GM23338 (cell line): ENCODE measurements around the gene LYZL1. TPM values are rescaled to one million over a fixed set of nuclear protein-coding genes. Genes with fewer than 3 reads are reported as not detected.

ENCODE experiments used
- ATAC-seq: fragments of 200-7000 bp; cut with Tn5 transposase; 3 replicates; pipeline ENCODE4 v1.9.1; 2020
- DNase-seq: peaks from one replicate; pipeline ENCODE4 v3.0.0-alpha.2; 2015; ENCODE audit warnings: low spot score
- H2AFZ ChIP-seq: fragments of 200-600 bp; sonication (generic); 2 replicates; pipeline ENCODE4 v1.8.0; 2016; ENCODE audit warnings: antibody characterized with exemption, mild to moderate bottlenecking, moderate library complexity
- H3F3A ChIP-seq: fragments of 200-600 bp; sonication (generic); replicated peaks from 2 replicates; pipeline ENCODE4 v1.8.0; 2017; ENCODE audit warnings: antibody characterized with exemption, mixed run types, low read depth
- H3K27ac ChIP-seq: fragments of 200-600 bp; sonication (generic); 2 replicates; pipeline ENCODE4 v1.6.1; 2016; ENCODE audit warnings: low read depth
- H3K27me3 ChIP-seq: fragments of 200-600 bp; sonication (generic); 2 replicates; pipeline ENCODE4 v1.8.0; 2016; ENCODE audit warnings: mild to moderate bottlenecking, mixed run types, moderate library complexity; ENCODE audit not compliant: insufficient read depth
- H3K36me3 ChIP-seq: fragments of 200-600 bp; sonication (generic); 2 replicates; pipeline ENCODE4 v1.8.0; 2016; ENCODE audit warnings: mild to moderate bottlenecking; ENCODE audit not compliant: insufficient read depth
- H3K4me1 ChIP-seq: fragments of 200-600 bp; sonication (generic); 2 replicates; pipeline ENCODE4 v1.8.0; 2016; ENCODE audit warnings: mild to moderate bottlenecking, moderate library complexity; ENCODE audit not compliant: insufficient read depth
- H3K4me2 ChIP-seq: fragments of 200-600 bp; sonication (generic); 2 replicates; pipeline ENCODE4 v1.7.1; 2017; ENCODE audit warnings: mixed run types
- H3K4me3 ChIP-seq: fragments of 200-600 bp; sonication (generic); 2 replicates; pipeline ENCODE4 v1.6.1; 2016; ENCODE audit warnings: mixed run types
- H3K79me2 ChIP-seq: fragments of 200-600 bp; sonication (generic); replicated peaks from 2 replicates; pipeline ENCODE4 v1.8.0; 2017; ENCODE audit warnings: mild to moderate bottlenecking; ENCODE audit not compliant: insufficient read depth
- H3K9me2 ChIP-seq: fragments of 200-600 bp; sonication (generic); 2 replicates; pipeline ENCODE4 v1.8.0; 2017; ENCODE audit not compliant: insufficient read depth
- H4K20me1 ChIP-seq: fragments of 200-600 bp; sonication (generic); replicated peaks from 2 replicates; pipeline ENCODE4 v1.8.0; 2017; ENCODE audit warnings: mild to moderate bottlenecking; ENCODE audit not compliant: insufficient read depth
- H3K27ac Mint-ChIP-seq: 2 replicates; pipeline ENCODE4 v1.8.0; 2020; ENCODE audit warnings: inconsistent platforms, mild to moderate bottlenecking, moderate library complexity, mixed read lengths
- H3K27me3 Mint-ChIP-seq: 3 replicates; pipeline ENCODE4 v1.8.0; 2022; ENCODE audit warnings: low read depth, mild to moderate bottlenecking, moderate library complexity, mixed read lengths, inconsistent platforms; ENCODE audit not compliant: insufficient read depth, poor library complexity
- H3K36me3 Mint-ChIP-seq: 3 replicates; pipeline ENCODE4 v1.8.0; 2021; ENCODE audit warnings: low read depth, mild to moderate bottlenecking, inconsistent platforms, moderate library complexity, mixed read lengths
- H3K4me1 Mint-ChIP-seq: 3 replicates; pipeline ENCODE4 v1.8.0; 2020; ENCODE audit warnings: mild to moderate bottlenecking, inconsistent platforms, mixed read lengths
- H3K4me3 Mint-ChIP-seq: 3 replicates; pipeline ENCODE4 v1.8.0; 2021; ENCODE audit warnings: moderate library complexity, mild to moderate bottlenecking, inconsistent platforms, mixed read lengths
- H3K9me3 Mint-ChIP-seq: 3 replicates; pipeline ENCODE4 v1.8.0; 2020; ENCODE audit warnings: moderate library complexity, mild to moderate bottlenecking, inconsistent platforms, mixed read lengths
- CREB1 ChIP-seq: fragments of 250-450 bp; sonication (Bioruptor Pico); IDR thresholded peaks from 2 replicates; pipeline ENCODE4 v1.5.0; 2020; ENCODE audit warnings: low read depth, mild to moderate bottlenecking, moderate library complexity
- EZH2 ChIP-seq: fragments of 200-600 bp; sonication (generic); IDR thresholded peaks from one replicate; pipeline ENCODE4 v1.8.0; 2017; ENCODE audit warnings: antibody characterized with exemption, mild to moderate bottlenecking, low read depth; ENCODE audit not compliant: unreplicated experiment
- EZH2phosphoT487 ChIP-seq: fragments of 200-600 bp; sonication (generic); IDR thresholded peaks from one replicate; pipeline ENCODE4 v1.8.1; 2018; ENCODE audit warnings: antibody characterized with exemption; ENCODE audit not compliant: unreplicated experiment
- JUNB ChIP-seq: IDR thresholded peaks from one replicate; pipeline ENCODE4 v1.6.1; 2016; ENCODE audit warnings: antibody characterized with exemption; ENCODE audit not compliant: unreplicated experiment
- NANOG ChIP-seq: IDR thresholded peaks from 2 replicates; pipeline ENCODE4 v1.6.1; 2016; ENCODE audit warnings: antibody characterized with exemption, borderline replicate concordance
- POLR2AphosphoS5 ChIP-seq: IDR thresholded peaks from 2 replicates; pipeline ENCODE4 v1.6.1; 2016; ENCODE audit warnings: antibody characterized with exemption, low read depth
- STAT1 ChIP-seq: IDR thresholded peaks from one replicate; pipeline ENCODE4 v1.6.1; 2016; ENCODE audit warnings: antibody characterized with exemption; ENCODE audit not compliant: unreplicated experiment
- ZNF114 ChIP-seq: fragments of 250-450 bp; sonication (Bioruptor Pico); IDR thresholded peaks from 2 replicates; pipeline ENCODE4 v1.5.0; 2020; ENCODE audit warnings: mild to moderate bottlenecking, moderate library complexity
- ZNF331 ChIP-seq: fragments of 250-450 bp; sonication (Bioruptor Pico); IDR thresholded peaks from 2 replicates; pipeline ENCODE4 v1.5.0; 2020; ENCODE audit warnings: low read depth, mild to moderate bottlenecking, moderate library complexity
- polyA plus RNA-seq: library from polyadenylated mRNA; unstranded; fragments of >200 nt; fragmentation: Nextera tagmentation; extraction: Ambion mirVana; gene quantifications from 2 replicates; pipeline ENCODE4 v1.2.1, GENCODE V29; 2016
- total RNA-seq: library from RNA; depleted of rRNA; stranded (reverse); fragments of >200 nt; shearing (Covaris generic); gene quantifications from 2 replicates; pipeline ENCODE4 v1.2.3, GENCODE V29; 2014
- TF ChIP-seq, protein P1 (sequence below): IDR thresholded peaks from 2 replicates; pipeline ENCODE4 v1.6.1; 2016; ENCODE audit warnings: antibody characterized with exemption
- TF ChIP-seq, protein P2 (sequence below), 2 experiments: fragments of 200-600 bp in 1 of 2; sonication (generic) in 1 of 2; conservative IDR thresholded peaks; 2 replicates each; pipeline versions ENCODE4 v1.5.1 to v1.6.1; 2016 to 2017; ENCODE audit warnings: antibody characterized with exemption in 2 of 2, low read depth in 2 of 2, mild to moderate bottlenecking in 2 of 2, moderate library complexity in 1 of 2
- TF ChIP-seq, protein P3 (sequence below): fragments of 250-450 bp; sonication (Bioruptor Pico); IDR thresholded peaks from 2 replicates; pipeline ENCODE4 v1.5.0; 2020; ENCODE audit warnings: mild to moderate bottlenecking, moderate library complexity
- TF ChIP-seq, protein P4 (sequence below): IDR thresholded peaks from one replicate; pipeline ENCODE4 v1.6.1; 2018; ENCODE audit warnings: antibody characterized with exemption; ENCODE audit not compliant: unreplicated experiment

LYZL1 gene
- total and polyA plus RNA-seq, 2 experiments from 2014 or later = not detected

- Mint-ChIP-seq H3K27ac (no peak overlapping the region), H3K4me3 (no peak overlapping the region), H3K4me1 (peaks cover 11% of the 10 kb centered on the region), H3K9me3 (no peaks in the 10 kb centered on the region), H3K27me3 (no peaks in the 10 kb centered on the region), H3K36me3 (no peaks in the 10 kb centered on the region)
- H2AFZ ChIP-seq = peak overlapping the region; percentile 95
- no peak overlapping the region for H3K4me2 ChIP-seq
- H4K20me1 ChIP-seq = no peaks in the 10 kb centered on the region
- no peak overlapping the region for H3K27ac ChIP-seq
- H3K4me1 ChIP-seq = peaks cover 9% of the 10 kb centered on the region
- no peaks in the 10 kb centered on the region for H3K36me3 ChIP-seq
- DNase-seq (no peak), ATAC-seq (no peak)
- H3K9me2 ChIP-seq = no peaks in the 10 kb centered on the region
- H3K79me2 ChIP-seq = no peaks in the 10 kb centered on the region
- TF ChIP-seq, protein P1, sequence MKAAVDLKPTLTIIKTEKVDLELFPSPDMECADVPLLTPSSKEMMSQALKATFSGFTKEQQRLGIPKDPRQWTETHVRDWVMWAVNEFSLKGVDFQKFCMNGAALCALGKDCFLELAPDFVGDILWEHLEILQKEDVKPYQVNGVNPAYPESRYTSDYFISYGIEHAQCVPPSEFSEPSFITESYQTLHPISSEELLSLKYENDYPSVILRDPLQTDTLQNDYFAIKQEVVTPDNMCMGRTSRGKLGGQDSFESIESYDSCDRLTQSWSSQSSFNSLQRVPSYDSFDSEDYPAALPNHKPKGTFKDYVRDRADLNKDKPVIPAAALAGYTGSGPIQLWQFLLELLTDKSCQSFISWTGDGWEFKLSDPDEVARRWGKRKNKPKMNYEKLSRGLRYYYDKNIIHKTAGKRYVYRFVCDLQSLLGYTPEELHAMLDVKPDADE = no peak
- TF ChIP-seq POLR2AphosphoS5 = no peak
- TF ChIP-seq STAT1 = no peak
- no peak for TF ChIP-seq ZNF331
- no peak for TF ChIP-seq CREB1 (CRISPR knock-in tag)
- no peak for TF ChIP-seq ZNF114 (CRISPR knock-in tag)
- no peak for TF ChIP-seq EZH2
- TF ChIP-seq JUNB = no peak
- TF ChIP-seq, protein P2, sequence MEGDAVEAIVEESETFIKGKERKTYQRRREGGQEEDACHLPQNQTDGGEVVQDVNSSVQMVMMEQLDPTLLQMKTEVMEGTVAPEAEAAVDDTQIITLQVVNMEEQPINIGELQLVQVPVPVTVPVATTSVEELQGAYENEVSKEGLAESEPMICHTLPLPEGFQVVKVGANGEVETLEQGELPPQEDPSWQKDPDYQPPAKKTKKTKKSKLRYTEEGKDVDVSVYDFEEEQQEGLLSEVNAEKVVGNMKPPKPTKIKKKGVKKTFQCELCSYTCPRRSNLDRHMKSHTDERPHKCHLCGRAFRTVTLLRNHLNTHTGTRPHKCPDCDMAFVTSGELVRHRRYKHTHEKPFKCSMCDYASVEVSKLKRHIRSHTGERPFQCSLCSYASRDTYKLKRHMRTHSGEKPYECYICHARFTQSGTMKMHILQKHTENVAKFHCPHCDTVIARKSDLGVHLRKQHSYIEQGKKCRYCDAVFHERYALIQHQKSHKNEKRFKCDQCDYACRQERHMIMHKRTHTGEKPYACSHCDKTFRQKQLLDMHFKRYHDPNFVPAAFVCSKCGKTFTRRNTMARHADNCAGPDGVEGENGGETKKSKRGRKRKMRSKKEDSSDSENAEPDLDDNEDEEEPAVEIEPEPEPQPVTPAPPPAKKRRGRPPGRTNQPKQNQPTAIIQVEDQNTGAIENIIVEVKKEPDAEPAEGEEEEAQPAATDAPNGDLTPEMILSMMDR (conservative IDR thresholded peaks at IDR 0.05; ENCODE audit: low read depth in 2 of 2) = no peak
- TF ChIP-seq NANOG = no peak
- TF ChIP-seq, protein P3, sequence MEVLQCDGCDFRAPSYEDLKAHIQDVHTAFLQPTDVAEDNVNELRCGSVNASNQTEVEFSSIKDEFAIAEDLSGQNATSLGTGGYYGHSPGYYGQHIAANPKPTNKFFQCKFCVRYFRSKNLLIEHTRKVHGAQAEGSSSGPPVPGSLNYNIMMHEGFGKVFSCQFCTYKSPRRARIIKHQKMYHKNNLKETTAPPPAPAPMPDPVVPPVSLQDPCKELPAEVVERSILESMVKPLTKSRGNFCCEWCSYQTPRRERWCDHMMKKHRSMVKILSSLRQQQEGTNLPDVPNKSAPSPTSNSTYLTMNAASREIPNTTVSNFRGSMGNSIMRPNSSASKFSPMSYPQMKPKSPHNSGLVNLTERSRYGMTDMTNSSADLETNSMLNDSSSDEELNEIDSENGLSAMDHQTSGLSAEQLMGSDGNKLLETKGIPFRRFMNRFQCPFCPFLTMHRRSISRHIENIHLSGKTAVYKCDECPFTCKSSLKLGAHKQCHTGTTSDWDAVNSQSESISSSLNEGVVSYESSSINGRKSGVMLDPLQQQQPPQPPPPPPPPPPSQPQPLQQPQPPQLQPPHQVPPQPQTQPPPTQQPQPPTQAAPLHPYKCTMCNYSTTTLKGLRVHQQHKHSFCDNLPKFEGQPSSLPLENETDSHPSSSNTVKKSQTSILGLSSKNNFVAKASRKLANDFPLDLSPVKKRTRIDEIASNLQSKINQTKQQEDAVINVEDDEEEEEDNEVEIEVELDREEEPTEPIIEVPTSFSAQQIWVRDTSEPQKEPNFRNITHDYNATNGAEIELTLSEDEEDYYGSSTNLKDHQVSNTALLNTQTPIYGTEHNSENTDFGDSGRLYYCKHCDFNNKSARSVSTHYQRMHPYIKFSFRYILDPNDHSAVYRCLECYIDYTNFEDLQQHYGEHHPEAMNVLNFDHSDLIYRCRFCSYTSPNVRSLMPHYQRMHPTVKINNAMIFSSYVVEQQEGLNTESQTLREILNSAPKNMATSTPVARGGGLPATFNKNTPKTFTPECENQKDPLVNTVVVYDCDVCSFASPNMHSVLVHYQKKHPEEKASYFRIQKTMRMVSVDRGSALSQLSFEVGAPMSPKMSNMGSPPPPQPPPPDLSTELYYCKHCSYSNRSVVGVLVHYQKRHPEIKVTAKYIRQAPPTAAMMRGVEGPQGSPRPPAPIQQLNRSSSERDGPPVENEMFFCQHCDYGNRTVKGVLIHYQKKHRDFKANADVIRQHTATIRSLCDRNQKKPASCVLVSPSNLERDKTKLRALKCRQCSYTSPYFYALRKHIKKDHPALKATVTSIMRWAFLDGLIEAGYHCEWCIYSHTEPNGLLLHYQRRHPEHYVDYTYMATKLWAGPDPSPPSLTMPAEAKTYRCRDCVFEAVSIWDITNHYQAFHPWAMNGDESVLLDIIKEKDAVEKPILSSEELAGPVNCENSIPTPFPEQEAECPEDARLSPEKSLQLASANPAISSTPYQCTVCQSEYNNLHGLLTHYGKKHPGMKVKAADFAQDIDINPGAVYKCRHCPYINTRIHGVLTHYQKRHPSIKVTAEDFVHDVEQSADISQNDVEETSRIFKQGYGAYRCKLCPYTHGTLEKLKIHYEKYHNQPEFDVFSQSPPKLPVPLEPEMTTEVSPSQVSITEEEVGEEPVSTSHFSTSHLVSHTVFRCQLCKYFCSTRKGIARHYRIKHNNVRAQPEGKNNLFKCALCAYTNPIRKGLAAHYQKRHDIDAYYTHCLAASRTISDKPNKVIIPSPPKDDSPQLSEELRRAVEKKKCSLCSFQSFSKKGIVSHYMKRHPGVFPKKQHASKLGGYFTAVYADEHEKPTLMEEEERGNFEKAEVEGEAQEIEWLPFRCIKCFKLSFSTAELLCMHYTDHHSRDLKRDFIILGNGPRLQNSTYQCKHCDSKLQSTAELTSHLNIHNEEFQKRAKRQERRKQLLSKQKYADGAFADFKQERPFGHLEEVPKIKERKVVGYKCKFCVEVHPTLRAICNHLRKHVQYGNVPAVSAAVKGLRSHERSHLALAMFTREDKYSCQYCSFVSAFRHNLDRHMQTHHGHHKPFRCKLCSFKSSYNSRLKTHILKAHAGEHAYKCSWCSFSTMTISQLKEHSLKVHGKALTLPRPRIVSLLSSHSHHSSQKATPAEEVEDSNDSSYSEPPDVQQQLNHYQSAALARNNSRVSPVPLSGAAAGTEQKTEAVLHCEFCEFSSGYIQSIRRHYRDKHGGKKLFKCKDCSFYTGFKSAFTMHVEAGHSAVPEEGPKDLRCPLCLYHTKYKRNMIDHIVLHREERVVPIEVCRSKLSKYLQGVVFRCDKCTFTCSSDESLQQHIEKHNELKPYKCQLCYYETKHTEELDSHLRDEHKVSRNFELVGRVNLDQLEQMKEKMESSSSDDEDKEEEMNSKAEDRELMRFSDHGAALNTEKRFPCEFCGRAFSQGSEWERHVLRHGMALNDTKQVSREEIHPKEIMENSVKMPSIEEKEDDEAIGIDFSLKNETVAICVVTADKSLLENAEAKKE (CRISPR knock-in tag) = no peak
- no peak for TF ChIP-seq EZH2phosphoT487
- TF ChIP-seq, protein P4, sequence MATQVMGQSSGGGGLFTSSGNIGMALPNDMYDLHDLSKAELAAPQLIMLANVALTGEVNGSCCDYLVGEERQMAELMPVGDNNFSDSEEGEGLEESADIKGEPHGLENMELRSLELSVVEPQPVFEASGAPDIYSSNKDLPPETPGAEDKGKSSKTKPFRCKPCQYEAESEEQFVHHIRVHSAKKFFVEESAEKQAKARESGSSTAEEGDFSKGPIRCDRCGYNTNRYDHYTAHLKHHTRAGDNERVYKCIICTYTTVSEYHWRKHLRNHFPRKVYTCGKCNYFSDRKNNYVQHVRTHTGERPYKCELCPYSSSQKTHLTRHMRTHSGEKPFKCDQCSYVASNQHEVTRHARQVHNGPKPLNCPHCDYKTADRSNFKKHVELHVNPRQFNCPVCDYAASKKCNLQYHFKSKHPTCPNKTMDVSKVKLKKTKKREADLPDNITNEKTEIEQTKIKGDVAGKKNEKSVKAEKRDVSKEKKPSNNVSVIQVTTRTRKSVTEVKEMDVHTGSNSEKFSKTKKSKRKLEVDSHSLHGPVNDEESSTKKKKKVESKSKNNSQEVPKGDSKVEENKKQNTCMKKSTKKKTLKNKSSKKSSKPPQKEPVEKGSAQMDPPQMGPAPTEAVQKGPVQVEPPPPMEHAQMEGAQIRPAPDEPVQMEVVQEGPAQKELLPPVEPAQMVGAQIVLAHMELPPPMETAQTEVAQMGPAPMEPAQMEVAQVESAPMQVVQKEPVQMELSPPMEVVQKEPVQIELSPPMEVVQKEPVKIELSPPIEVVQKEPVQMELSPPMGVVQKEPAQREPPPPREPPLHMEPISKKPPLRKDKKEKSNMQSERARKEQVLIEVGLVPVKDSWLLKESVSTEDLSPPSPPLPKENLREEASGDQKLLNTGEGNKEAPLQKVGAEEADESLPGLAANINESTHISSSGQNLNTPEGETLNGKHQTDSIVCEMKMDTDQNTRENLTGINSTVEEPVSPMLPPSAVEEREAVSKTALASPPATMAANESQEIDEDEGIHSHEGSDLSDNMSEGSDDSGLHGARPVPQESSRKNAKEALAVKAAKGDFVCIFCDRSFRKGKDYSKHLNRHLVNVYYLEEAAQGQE = no peak
- H3F3A ChIP-seq = no peaks in the 10 kb centered on the region; the same call in 1 of the 2 replicates
- H3K4me3 ChIP-seq = no peak overlapping the region
- no peaks in the 10 kb centered on the region for H3K27me3 ChIP-seq
Observed at GRCh38 chr10:29256019-29256418, 32.9 kb upstream of the LYZL1 start.
